B cell (primary cell): Measurements from ENCODE around the gene NFIC. TPM values are rescaled to one million over a fixed set of nuclear protein-coding genes. Genes with fewer than 3 reads are reported as not detected.

Source experiments
- ATAC-seq: fragments of 200-7000 bp; cut with Tn5 transposase; one replicate; pipeline ENCODE4 v1.10.0; 2021; ENCODE audit warnings: low read depth, mild to moderate bottlenecking, moderate number of reproducible peaks, moderate library complexity
- CTCF ChIA-PET: fragments of 350-600 bp; sonication (Branson Sonifier 250); formaldehyde crosslinking; loops from one replicate; lab custom pipeline; 2021; ENCODE audit warnings: antibody characterized with exemption, inconsistent platforms; lab: Charles Lee
- POLR2A ChIA-PET: fragments of 350-600 bp; sonication (Branson Sonifier 250); formaldehyde crosslinking; loops from one replicate; lab custom pipeline; 2021; ENCODE audit warnings: antibody characterized with exemption; lab: Charles Lee
- DNase-seq: peaks from one replicate; pipeline ENCODE4 v3.0.0; 2013
- H2AFZ ChIP-seq: 2 replicates; pipeline ENCODE4 v1.6.1; 2012; ENCODE audit warnings: mild to moderate bottlenecking, low read depth, low read length; ENCODE audit not compliant: insufficient read depth, poor library complexity, severe bottlenecking
- H3K27ac ChIP-seq, 2 donors: 1 replicate in 1 of 2; 2 replicates in 1 of 2; pipeline ENCODE4 v1.5.1; 2012 to 2013; ENCODE audit warnings: low read length in 2 of 2, mild to moderate bottlenecking in 2 of 2, moderate library complexity in 1 of 2
- H3K27me3 ChIP-seq, 4 experiments: fragments of 200-600 bp in 1 of 4; sonication (generic) in 1 of 4; replicated peaks in 1 of 4; 1 replicate in 2 of 4; 2 replicates in 2 of 4; pipeline versions ENCODE4 v1.6.1 to v1.7.0; 2013 to 2016; ENCODE audit warnings: low read length in 3 of 4, mild to moderate bottlenecking in 2 of 4, mixed read lengths in 1 of 4, moderate library complexity in 1 of 4; ENCODE audit not compliant: insufficient read depth in 4 of 4, control insufficient read depth in 3 of 4; ENCODE audit errors: control extremely low read depth in 1 of 4
- H3K36me3 ChIP-seq, 2 experiments: replicated peaks in 1 of 2; 1 replicate in 1 of 2; 2 replicates in 1 of 2; pipeline versions ENCODE4 v1.6.1 to v1.7.1; 2013; ENCODE audit warnings: low read length in 1 of 2; ENCODE audit not compliant: insufficient read depth in 2 of 2, control insufficient read depth in 1 of 2; ENCODE audit errors: control extremely low read depth in 1 of 2, extremely low read depth in 1 of 2
- H3K4me1 ChIP-seq, 2 donors: fragments of 200-600 bp in 1 of 2; sonication (generic) in 1 of 2; 1 replicate in 1 of 2; 2 replicates in 1 of 2; pipeline versions ENCODE4 v1.5.1 to v1.6.1; 2013 to 2017; ENCODE audit warnings: low read length in 2 of 2; ENCODE audit not compliant: control insufficient read depth in 2 of 2, insufficient read depth in 2 of 2
- H3K4me2 ChIP-seq: replicated peaks from 2 replicates; pipeline ENCODE3; 2012; ENCODE audit warnings: mild to moderate bottlenecking, low read depth, low read length; ENCODE audit not compliant: poor library complexity, severe bottlenecking
- H3K4me3 ChIP-seq, 5 experiments: fragments of 200-600 bp in 1 of 5; sonication (generic) in 1 of 5; 1 replicate in 3 of 5; 2 replicates in 2 of 5; pipeline versions ENCODE4 v1.5.1 to v1.7.0; 2011 to 2016; ENCODE audit warnings: low read length in 4 of 5, mild to moderate bottlenecking in 4 of 5, low read depth in 2 of 5, control low read depth in 1 of 5, moderate library complexity in 1 of 5; ENCODE audit not compliant: insufficient read depth in 1 of 5; ENCODE audit errors: control extremely low read depth in 1 of 5, extremely low read depth in 1 of 5
- H3K79me2 ChIP-seq: fragments of 200-600 bp; sonication (generic); one replicate; pipeline ENCODE4 v1.6.0; 2016; ENCODE audit warnings: low read length; ENCODE audit not compliant: control insufficient read depth, insufficient read depth
- H3K9ac ChIP-seq: fragments of 200-600 bp; sonication (generic); 2 replicates; pipeline ENCODE4 v1.6.1; 2017; ENCODE audit warnings: mild to moderate bottlenecking, low read length, moderate library complexity
- H3K9me3 ChIP-seq, 3 donors: one replicate each; pipeline versions ENCODE4 v1.6.1 to v1.7.1; 2013; ENCODE audit warnings: low read length in 2 of 3; ENCODE audit not compliant: control insufficient read depth in 2 of 3, insufficient read depth in 1 of 3; ENCODE audit errors: control extremely low read depth in 1 of 3
- H4K20me1 ChIP-seq: 2 replicates; pipeline ENCODE4 v1.6.0; 2012; ENCODE audit warnings: mild to moderate bottlenecking, low read length; ENCODE audit not compliant: insufficient read depth, control insufficient read depth, poor library complexity, severe bottlenecking
- H3K27ac Mint-ChIP-seq: one replicate; pipeline ENCODE4 v1.8.0; 2021; ENCODE audit warnings: mixed read lengths
- H3K27me3 Mint-ChIP-seq: one replicate; pipeline ENCODE4 v1.8.0; 2021; ENCODE audit warnings: mixed read lengths
- H3K4me1 Mint-ChIP-seq: one replicate; pipeline ENCODE4 v1.8.0; 2021; ENCODE audit warnings: mixed read lengths
- H3K4me3 Mint-ChIP-seq: one replicate; pipeline ENCODE4 v1.8.0; 2021; ENCODE audit warnings: mixed read lengths
- H3K9me3 Mint-ChIP-seq: one replicate; pipeline ENCODE4 v1.8.0; 2022; ENCODE audit warnings: mixed read lengths; ENCODE audit not compliant: insufficient read depth
- EZH2 ChIP-seq: IDR thresholded peaks from 2 replicates; pipeline ENCODE4 v1.6.1; 2012; ENCODE audit warnings: borderline replicate concordance, low read depth, mild to moderate bottlenecking, moderate library complexity, low read length; ENCODE audit not compliant: insufficient read depth, poor library complexity, severe bottlenecking
- WGBS: methylation state at CpG from one replicate; pipeline ENCODE4 v1.1.5; 2013; ENCODE audit warnings: missing lambda C conversion rate; ENCODE audit not compliant: insufficient coverage; 5-methylcytosine and 5-hydroxymethylcytosine counted together
- intact Hi-C: fragments of 100-400 bp; cut with micrococcal nuclease; formaldehyde crosslinking; loops from one replicate; pipeline ENCODE4 v1.10.0; 2022
- polyA plus RNA-seq: library from polyadenylated mRNA; depleted of rRNA; stranded (reverse); fragments of >200 nt; gene quantifications from 2 replicates; pipeline ENCODE4 v1.2.3, GENCODE V29; 2012
- total RNA-seq, 2 donors: library from RNA; stranded (reverse); fragments of 120-200 nt in 1 of 2; gene quantifications; 1 replicate in 1 of 2; 2 replicates in 1 of 2; pipeline versions ENCODE4 v1.2.3 to v1.2.4, GENCODE V29; 2013 to 2022
- TF ChIP-seq, protein P1 (sequence below): fragments of 200-600 bp; IDR thresholded peaks from one replicate; pipeline ENCODE4 v1.8.0; 2022; ENCODE audit warnings: antibody characterized with exemption, mild to moderate bottlenecking

NFIC gene
- total and polyA plus RNA-seq, 2 donors (not counting 1 experiment from before 2014, with no cell fraction given), result 3.8 to 23.6 TPM

DNA sequence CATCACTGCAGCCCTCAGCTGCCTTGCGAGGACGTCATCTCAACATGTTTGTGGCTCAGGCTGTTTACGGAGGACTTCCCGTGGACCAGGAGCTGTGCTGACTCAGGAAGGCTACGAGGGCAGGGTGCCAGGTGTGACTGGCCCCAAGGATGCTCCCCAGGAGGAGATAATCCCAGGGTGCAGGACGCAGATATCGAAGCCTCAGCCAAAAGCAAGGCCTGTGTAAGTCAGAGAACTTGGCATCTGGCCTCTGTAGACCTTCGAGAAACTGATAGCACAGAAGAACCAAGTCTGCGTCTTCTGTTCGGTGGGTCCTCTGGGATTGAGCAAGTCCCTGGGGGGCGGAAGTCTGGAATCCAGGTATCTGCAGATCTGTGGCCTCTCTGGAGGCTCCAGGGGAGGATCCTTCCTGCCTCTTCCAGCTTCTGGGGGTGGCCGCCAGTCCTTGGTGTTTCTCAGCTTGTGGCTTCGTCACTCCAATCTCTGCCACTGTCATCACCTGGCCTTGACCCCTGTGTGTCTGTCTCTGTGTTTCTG is 136.7 kb downstream of the NFIC start:
- Mint-ChIP-seq H3K9me3 (no peaks in the 10 kb centered on the region), H3K27ac (no peak overlapping the region), H3K4me1 (peaks cover 40% of the 10 kb centered on the region), H3K4me3 (no peak overlapping the region), H3K27me3 (no peaks in the 10 kb centered on the region)
- Histone ChIP-seq H3K79me2 (peaks cover 50% of the 10 kb centered on the region), H2AFZ (no peak overlapping the region), H3K9ac (no peak overlapping the region), H3K9me3 (no peaks in the 10 kb centered on the region), H3K27me3 (no peaks in the 10 kb centered on the region), H3K4me1 (peaks cover 18 to 32% of the 10 kb centered on the region in 2 donors), H3K27ac (no peak overlapping the region), H3K4me3 (no peak overlapping the region), H3K4me2 (no peak overlapping the region), H3K36me3 (no peaks in the 10 kb centered on the region), H4K20me1 (peaks cover 9% of the 10 kb centered on the region)
- POLR2A ChIA-PET, result interaction anchor here (0.7 to 1.1 kb wide), 2 partner anchors 14 to 314 kb away, joined by 3 to 4 read pairs; no protein-coding TSS in a partner anchor
- DNase-seq (no peak), ATAC-seq (no peak)
- WGBS, result 91% methylated on average over 11 of the region's 13 CpGs
- CTCF ChIA-PET, result no interaction called here
- no peak for TF ChIP-seq EZH2
- TF ChIP-seq, protein P1, sequence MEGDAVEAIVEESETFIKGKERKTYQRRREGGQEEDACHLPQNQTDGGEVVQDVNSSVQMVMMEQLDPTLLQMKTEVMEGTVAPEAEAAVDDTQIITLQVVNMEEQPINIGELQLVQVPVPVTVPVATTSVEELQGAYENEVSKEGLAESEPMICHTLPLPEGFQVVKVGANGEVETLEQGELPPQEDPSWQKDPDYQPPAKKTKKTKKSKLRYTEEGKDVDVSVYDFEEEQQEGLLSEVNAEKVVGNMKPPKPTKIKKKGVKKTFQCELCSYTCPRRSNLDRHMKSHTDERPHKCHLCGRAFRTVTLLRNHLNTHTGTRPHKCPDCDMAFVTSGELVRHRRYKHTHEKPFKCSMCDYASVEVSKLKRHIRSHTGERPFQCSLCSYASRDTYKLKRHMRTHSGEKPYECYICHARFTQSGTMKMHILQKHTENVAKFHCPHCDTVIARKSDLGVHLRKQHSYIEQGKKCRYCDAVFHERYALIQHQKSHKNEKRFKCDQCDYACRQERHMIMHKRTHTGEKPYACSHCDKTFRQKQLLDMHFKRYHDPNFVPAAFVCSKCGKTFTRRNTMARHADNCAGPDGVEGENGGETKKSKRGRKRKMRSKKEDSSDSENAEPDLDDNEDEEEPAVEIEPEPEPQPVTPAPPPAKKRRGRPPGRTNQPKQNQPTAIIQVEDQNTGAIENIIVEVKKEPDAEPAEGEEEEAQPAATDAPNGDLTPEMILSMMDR, result no peak
- intact Hi-C loops, result loop anchor here (10.0 kb wide), 1 partner anchor 972 kb away; the partner anchor contains the start of gene HDGFL2

DNA sequence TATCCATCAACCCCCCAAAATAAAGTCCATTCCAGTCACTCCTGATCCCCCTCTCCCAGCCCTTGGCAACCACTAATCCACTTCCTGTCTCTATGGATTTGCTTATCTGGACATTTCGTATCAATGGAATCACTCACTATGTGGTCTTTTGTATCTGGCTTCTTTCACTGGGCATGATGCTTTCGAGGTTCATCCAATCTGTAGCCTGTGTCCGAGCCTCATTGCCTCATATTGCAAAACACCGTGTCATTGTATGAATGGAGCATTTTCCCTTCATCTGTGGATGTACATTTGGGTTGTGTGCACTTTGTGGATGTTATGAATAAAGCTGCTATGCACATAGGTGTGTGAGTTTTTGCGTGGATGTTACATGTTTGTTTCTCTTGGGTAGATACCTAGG is 138.4 kb downstream of the NFIC start:
- H4K20me1 ChIP-seq, result peaks cover 19% of the 10 kb centered on the region
- Mint-ChIP-seq H3K4me1 (peaks cover 50% of the 10 kb centered on the region), H3K27me3 (no peaks in the 10 kb centered on the region), H3K4me3 (peak overlapping the region; percentile 68), H3K9me3 (no peaks in the 10 kb centered on the region), H3K27ac (peak overlapping the region; percentile 75)
- ChIA-PET CTCF (no interaction called here), POLR2A (interaction anchor here (0.7 kb wide), 1 partner anchor 46 kb away, joined by 3 read pairs; no protein-coding TSS in a partner anchor)
- no peak for DNase-seq
- H3K27ac ChIP-seq, result no peak overlapping the region
- intact Hi-C loops, result loop anchor here (1.0 to 10.0 kb wide), 6 partner anchors 69 to 1288 kb away; partner anchors contain the start of genes APBA3, FEM1A, HDGFL2 and MRPL54
- H3K9me3 ChIP-seq, result no peaks in the 10 kb centered on the region
- no peak overlapping the region for H2AFZ ChIP-seq
- ATAC-seq, result no peak
- 96% methylated on average over 4 of the region's 5 CpGs for WGBS
- H3K4me1 ChIP-seq, result peaks cover 16 to 26% of the 10 kb centered on the region in 2 donors
- H3K79me2 ChIP-seq, result peaks cover 50% of the 10 kb centered on the region
- no peak overlapping the region for H3K4me3 ChIP-seq
- no peak overlapping the region for H3K4me2 ChIP-seq
- peaks cover 0 to 6% of the 10 kb centered on the region in 2 experiments for H3K36me3 ChIP-seq
- TF ChIP-seq, protein P1, result no peak
- TF ChIP-seq EZH2, result no peak
- no peak overlapping the region for H3K9ac ChIP-seq
- no peaks in the 10 kb centered on the region for H3K27me3 ChIP-seq
